ENCODE results near the gene SCGB1D2. TPM values are rescaled to one million over a fixed set of nuclear protein-coding genes. Genes with fewer than 3 reads are reported as not detected.
A peak's percentile ranks its signal among the peaks of the same experiment; 100 is the strongest.

SCGB1D2 gene
- total RNA-seq, 2 donors from 2014 or later: not detected

DNA sequence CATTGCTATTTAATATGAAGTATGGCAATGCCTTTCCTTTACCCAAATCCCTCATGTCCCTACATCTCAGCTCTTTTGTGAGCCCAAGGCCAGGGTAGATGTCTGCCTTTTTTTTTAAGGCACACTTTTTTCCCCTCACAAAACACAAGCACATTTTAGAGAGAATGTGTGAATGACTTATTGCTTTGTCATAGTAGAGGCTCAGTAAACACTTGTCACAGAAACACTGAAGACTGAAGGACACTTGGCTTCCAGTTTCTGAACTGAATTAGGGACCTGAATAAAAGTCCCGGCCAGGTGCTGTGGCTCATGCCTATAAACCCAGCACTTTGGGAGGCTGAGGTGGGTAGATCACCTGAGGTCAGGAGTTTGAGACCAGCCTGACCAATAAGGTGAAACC, 25.0 kb downstream of the SCGB1D2 start:
- intact Hi-C loops (cut with DNase I): no loop called here
- Histone ChIP-seq H3K27me3 (no peaks in the 10 kb centered on the region), H3K36me3 (replicated peaks in 1 of 2; ENCODE audit: insufficient read depth in 1 of 2, low read depth in 2 of 2) (no peaks in the 10 kb centered on the region), H3K4me1 (no peaks in the 10 kb centered on the region), H3K27ac (no peak overlapping the region), H3K9me3 (no peaks in the 10 kb centered on the region), H3K4me3 (no peak overlapping the region)
- no peak for TF ChIP-seq POLR2A (IDR thresholded peaks at IDR 0.05)
- TF ChIP-seq, protein P1, sequence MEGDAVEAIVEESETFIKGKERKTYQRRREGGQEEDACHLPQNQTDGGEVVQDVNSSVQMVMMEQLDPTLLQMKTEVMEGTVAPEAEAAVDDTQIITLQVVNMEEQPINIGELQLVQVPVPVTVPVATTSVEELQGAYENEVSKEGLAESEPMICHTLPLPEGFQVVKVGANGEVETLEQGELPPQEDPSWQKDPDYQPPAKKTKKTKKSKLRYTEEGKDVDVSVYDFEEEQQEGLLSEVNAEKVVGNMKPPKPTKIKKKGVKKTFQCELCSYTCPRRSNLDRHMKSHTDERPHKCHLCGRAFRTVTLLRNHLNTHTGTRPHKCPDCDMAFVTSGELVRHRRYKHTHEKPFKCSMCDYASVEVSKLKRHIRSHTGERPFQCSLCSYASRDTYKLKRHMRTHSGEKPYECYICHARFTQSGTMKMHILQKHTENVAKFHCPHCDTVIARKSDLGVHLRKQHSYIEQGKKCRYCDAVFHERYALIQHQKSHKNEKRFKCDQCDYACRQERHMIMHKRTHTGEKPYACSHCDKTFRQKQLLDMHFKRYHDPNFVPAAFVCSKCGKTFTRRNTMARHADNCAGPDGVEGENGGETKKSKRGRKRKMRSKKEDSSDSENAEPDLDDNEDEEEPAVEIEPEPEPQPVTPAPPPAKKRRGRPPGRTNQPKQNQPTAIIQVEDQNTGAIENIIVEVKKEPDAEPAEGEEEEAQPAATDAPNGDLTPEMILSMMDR (IDR thresholded peaks at IDR 0.05): no peak
- WGBS, 2 donors: 86 to 100% methylated on average over 1 of the region's 1 CpG
- DNase-seq (no peak), ATAC-seq (no peak)

- WGBS, 2 donors: 62 to 78% methylated on average over 3 of the region's 3 CpGs
- TF ChIP-seq, protein P1 (IDR thresholded peaks at IDR 0.05): no peak
- no peak for TF ChIP-seq POLR2A (IDR thresholded peaks at IDR 0.05)
- DNase-seq (no peak), ATAC-seq (no peak)
- Histone ChIP-seq H3K27me3 (no peaks in the 10 kb centered on the region), H3K36me3 (replicated peaks in 1 of 2; ENCODE audit: insufficient read depth in 1 of 2, low read depth in 2 of 2) (no peaks in the 10 kb centered on the region), H3K4me3 (no peak overlapping the region), H3K4me1 (no peaks in the 10 kb centered on the region), H3K9me3 (no peaks in the 10 kb centered on the region), H3K27ac (no peak overlapping the region)
- intact Hi-C loops (cut with DNase I): no loop called here
These were observed 25.5 kb downstream of the SCGB1D2 start for GRCh38 chr11:62267576-62267975.

- Histone ChIP-seq H3K36me3 (replicated peaks in 1 of 2; ENCODE audit: insufficient read depth in 1 of 2, low read depth in 2 of 2) (no peaks in the 10 kb centered on the region), H3K4me3 (no peak within 1 kb of the TSS), H3K4me1 (no peaks in the 10 kb centered on the region), H3K27ac (no peak within 1 kb of the TSS), H3K9me3 (no peaks in the 10 kb centered on the region), H3K27me3 (no peaks in the 10 kb centered on the region)
- 51 to 54% methylated on average over 10 of the region's 10 CpGs for WGBS, 2 donors
- DNase-seq (peak in 3 of 4 donors; percentile 12 to 31 (median 14)), ATAC-seq (no peak)
- no peak for TF ChIP-seq POLR2A (IDR thresholded peaks at IDR 0.05)
- TF ChIP-seq, protein P1 (IDR thresholded peaks at IDR 0.05): peak in 6 of 7 experiments; percentile 13 to 49 (median 44)
- intact Hi-C loops (cut with DNase I): no loop called here
These were observed 27.7 kb downstream of the SCGB1D2 start, which contains the start of gene SCGB2A2 for GRCh38 chr11:62269654-62270278. Gene SCGB2A2, plus strand, starts transcription at chr11:62270158. Its CDS starts 59 bp downstream, at chr11:62270217.

- no peak overlapping the region for H3K27ac ChIP-seq
- no peaks in the 10 kb centered on the region for H3K27me3 ChIP-seq
- no peaks in the 10 kb centered on the region for H3K36me3 ChIP-seq (replicated peaks in 1 of 2; ENCODE audit: insufficient read depth in 1 of 2, low read depth in 2 of 2)
- ATAC-seq (no peak), DNase-seq (no peak)
- no peak overlapping the region for H3K4me3 ChIP-seq
- intact Hi-C loops (cut with DNase I): no loop called here
- WGBS, 2 donors: 63 to 78% methylated on average over 5 of the region's 5 CpGs
- no peaks in the 10 kb centered on the region for H3K9me3 ChIP-seq
- no peak for TF ChIP-seq POLR2A (IDR thresholded peaks at IDR 0.05)
- TF ChIP-seq, protein P1 (IDR thresholded peaks at IDR 0.05): no peak
- no peaks in the 10 kb centered on the region for H3K4me1 ChIP-seq
These were observed 31.2 kb downstream of the SCGB1D2 start for GRCh38 chr11:62273284-62273683.

- no peak overlapping the region for H3K4me3 ChIP-seq
- no peak for ATAC-seq
- H3K27ac ChIP-seq: no peak overlapping the region
- H3K9me3 ChIP-seq: no peaks in the 10 kb centered on the region
- TF ChIP-seq, protein P1 (IDR thresholded peaks at IDR 0.05): no peak
- no peak for TF ChIP-seq POLR2A (IDR thresholded peaks at IDR 0.05)
- intact Hi-C loops (cut with DNase I): no loop called here
- H3K27me3 ChIP-seq: no peaks in the 10 kb centered on the region
- no peaks in the 10 kb centered on the region for H3K4me1 ChIP-seq
- WGBS, 2 donors: 73 to 84% methylated on average over 7 of the region's 7 CpGs
- DNase-seq: no peak
- H3K36me3 ChIP-seq (replicated peaks in 1 of 2; ENCODE audit: insufficient read depth in 1 of 2, low read depth in 2 of 2): no peaks in the 10 kb centered on the region
These were observed 31.8 kb downstream of the SCGB1D2 start for GRCh38 chr11:62273789-62274275.
